Measurements from ENCODE around the gene CAMK1G. TPM values are rescaled to one million over a fixed set of nuclear protein-coding genes. Genes with fewer than 3 reads are reported as not detected.

CAMK1G gene
- total RNA-seq, 1 experiment from 2014 or later = 0.47 TPM

GRCh38 chr1:209626346-209627026, 43.0 kb downstream of the CAMK1G start:
- DNase-seq (ENCODE audit: low read depth) = no peak
- in situ Hi-C loops (cut with HindIII; ENCODE audit: low pct_unique_long_range_greater_than_20kb, low sequenced_read_pairs) = no loop called here

GRCh38 chr1:209627027-209627731, 43.7 kb downstream of the CAMK1G start:
- no peak for DNase-seq (ENCODE audit: low read depth)
- in situ Hi-C loops (cut with HindIII; ENCODE audit: low pct_unique_long_range_greater_than_20kb, low sequenced_read_pairs) = no loop called here

GRCh38 chr1:209627732-209628196, 44.2 kb downstream of the CAMK1G start:
- DNase-seq (ENCODE audit: low read depth) = peak; percentile 70
- in situ Hi-C loops (cut with HindIII; ENCODE audit: low pct_unique_long_range_greater_than_20kb, low sequenced_read_pairs) = no loop called here

GRCh38 chr1:209628618-209629299, 45.2 kb downstream of the CAMK1G start:
- no peak for DNase-seq (ENCODE audit: low read depth)
- in situ Hi-C loops (cut with HindIII; ENCODE audit: low pct_unique_long_range_greater_than_20kb, low sequenced_read_pairs) = no loop called here

GRCh38 chr1:209629621-209630382, 46.3 kb downstream of the CAMK1G start:
- DNase-seq (ENCODE audit: low read depth) = no peak
- in situ Hi-C loops (cut with HindIII; ENCODE audit: low pct_unique_long_range_greater_than_20kb, low sequenced_read_pairs) = no loop called here

GRCh38 chr1:209630383-209631225, 47.1 kb downstream of the CAMK1G start:
- in situ Hi-C loops (cut with HindIII; ENCODE audit: low pct_unique_long_range_greater_than_20kb, low sequenced_read_pairs) = no loop called here
- no peak for DNase-seq (ENCODE audit: low read depth)

- in situ Hi-C loops (cut with HindIII; ENCODE audit: low pct_unique_long_range_greater_than_20kb, low sequenced_read_pairs) = no loop called here
- DNase-seq (ENCODE audit: low read depth) = peak; percentile 38
Measured at GRCh38 chr1:209633335-209633997, 50.0 kb downstream of the CAMK1G start.

GRCh38 chr1:209634005-209634737, 50.7 kb downstream of the CAMK1G start:
- no peak for DNase-seq (ENCODE audit: low read depth)
- in situ Hi-C loops (cut with HindIII; ENCODE audit: low pct_unique_long_range_greater_than_20kb, low sequenced_read_pairs) = no loop called here

- in situ Hi-C loops (cut with HindIII; ENCODE audit: low pct_unique_long_range_greater_than_20kb, low sequenced_read_pairs) = no loop called here
Measured at GRCh38 chr1:209635850-209636249, 52.3 kb downstream of the CAMK1G start.

GRCh38 chr1:209641832-209642172, 58.3 kb downstream of the CAMK1G start:
- no peak for DNase-seq (ENCODE audit: low read depth)
- in situ Hi-C loops (cut with HindIII; ENCODE audit: low pct_unique_long_range_greater_than_20kb, low sequenced_read_pairs) = no loop called here

More at GRCh38 chr1:209635850-209636249, 52.3 kb downstream of the CAMK1G start:
- DNase-seq (ENCODE audit: low read depth) = no peak

- DNase-seq (ENCODE audit: low read depth) = no peak
- in situ Hi-C loops (cut with HindIII; ENCODE audit: low pct_unique_long_range_greater_than_20kb, low sequenced_read_pairs) = no loop called here
Measured at GRCh38 chr1:209642816-209643215, 59.3 kb downstream of the CAMK1G start.

- in situ Hi-C loops (cut with HindIII; ENCODE audit: low pct_unique_long_range_greater_than_20kb, low sequenced_read_pairs) = no loop called here
Measured at GRCh38 chr1:209643285-209644020, 59.9 kb downstream of the CAMK1G start.

GRCh38 chr1:209645574-209646452, 62.3 kb downstream of the CAMK1G start:
- in situ Hi-C loops (cut with HindIII; ENCODE audit: low pct_unique_long_range_greater_than_20kb, low sequenced_read_pairs) = no loop called here
- DNase-seq (ENCODE audit: low read depth) = no peak

More at GRCh38 chr1:209643285-209644020, 59.9 kb downstream of the CAMK1G start:
- DNase-seq (ENCODE audit: low read depth) = no peak

GRCh38 chr1:209646558-209646957, 63.0 kb downstream of the CAMK1G start:
- in situ Hi-C loops (cut with HindIII; ENCODE audit: low pct_unique_long_range_greater_than_20kb, low sequenced_read_pairs) = no loop called here
- DNase-seq (ENCODE audit: low read depth) = no peak

- no peak for DNase-seq (ENCODE audit: low read depth)
- in situ Hi-C loops (cut with HindIII; ENCODE audit: low pct_unique_long_range_greater_than_20kb, low sequenced_read_pairs) = no loop called here
Measured at GRCh38 chr1:209647156-209647555, 63.6 kb downstream of the CAMK1G start.
